Activated naive CD4-positive, alpha-beta T cell treated with anti-CD3 and anti-CD28 coated beads for 36 hours (primary cell): ENCODE results near the gene ALKBH3. TPM values are rescaled to one million over a fixed set of nuclear protein-coding genes. Genes with fewer than 3 reads are reported as not detected.

Experiments used
- CTCF ChIA-PET: fragments of 350-600 bp; sonication (Branson Sonifier 250); formaldehyde crosslinking; loops from one replicate; lab custom pipeline; 2021; ENCODE audit warnings: antibody characterized with exemption; lab: Charles Lee
- DNase-seq: peaks from one replicate; pipeline ENCODE4 v3.0.0-alpha.2; 2020
- H3K27ac Mint-ChIP-seq: one replicate; pipeline ENCODE4 v1.8.0; 2021; ENCODE audit warnings: mild to moderate bottlenecking, mixed read lengths
- H3K27me3 Mint-ChIP-seq: one replicate; pipeline ENCODE4 v1.8.0; 2021; ENCODE audit warnings: low read depth, mixed read lengths
- H3K36me3 Mint-ChIP-seq: one replicate; pipeline ENCODE4 v1.8.0; 2021; ENCODE audit warnings: low read depth, mixed read lengths
- H3K4me1 Mint-ChIP-seq: one replicate; pipeline ENCODE4 v1.8.0; 2021; ENCODE audit warnings: low read depth, mixed read lengths
- H3K4me3 Mint-ChIP-seq: one replicate; pipeline ENCODE4 v1.8.0; 2021; ENCODE audit warnings: mild to moderate bottlenecking, moderate library complexity, mixed read lengths
- H3K9me3 Mint-ChIP-seq: one replicate; pipeline ENCODE4 v1.8.0; 2021; ENCODE audit warnings: mixed read lengths
- intact Hi-C: fragments of 100-400 bp; cut with micrococcal nuclease; formaldehyde crosslinking; loops from one replicate; pipeline ENCODE4 v1.15.1; 2023
- total RNA-seq, 2 experiments: library from RNA; stranded (reverse); gene quantifications; one replicate each; pipeline ENCODE4 v1.2.3, GENCODE V29; 2021

Gene ALKBH3
- total RNA-seq, 2 experiments from 2014 or later: 33.5 to 36.6 TPM

DNA sequence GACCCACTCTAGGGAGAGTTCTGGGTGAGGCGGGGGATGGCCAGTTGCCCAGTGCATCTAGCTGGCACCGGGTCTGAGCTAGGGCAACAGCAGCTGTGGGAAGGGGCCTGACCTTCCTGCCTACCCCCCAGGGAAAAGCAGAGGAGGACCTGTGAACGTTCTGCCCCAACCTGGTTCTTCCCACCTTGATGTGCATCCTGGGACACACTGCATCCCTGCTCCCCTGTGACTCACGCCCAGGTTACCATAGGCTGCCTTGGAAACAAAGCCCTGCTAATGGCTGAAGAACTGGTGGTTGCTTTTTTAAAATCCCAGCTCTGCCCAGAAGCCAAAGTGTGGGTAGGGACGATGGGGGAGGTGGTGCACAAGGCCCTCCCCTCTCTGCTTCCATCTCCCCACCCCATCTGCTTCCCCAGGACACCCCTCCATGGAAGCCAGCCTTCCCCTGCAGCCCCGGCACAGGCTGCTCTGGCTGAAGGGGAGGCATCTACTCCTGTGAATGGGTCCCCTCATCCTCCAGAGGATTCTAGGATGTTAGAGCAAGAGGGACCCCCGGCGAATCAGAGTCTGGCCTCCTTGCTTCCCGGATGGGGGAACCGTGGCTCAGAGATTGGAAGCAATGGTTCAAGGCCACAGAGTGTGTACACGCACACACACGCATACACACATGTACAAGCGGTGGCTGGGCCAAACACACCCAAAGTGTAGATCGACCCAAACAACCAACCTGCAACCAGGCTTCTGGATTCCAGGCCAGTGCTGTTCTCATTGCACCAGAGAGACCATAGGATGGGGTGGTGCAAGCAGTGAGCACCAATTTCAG is 54.2 kb downstream of the ALKBH3 start:
- CTCF ChIA-PET: interaction anchor here (0.5 kb wide), 1 partner anchor 470 kb away, joined by 3 read pairs; no protein-coding TSS in a partner anchor
- intact Hi-C loops: no loop called here
- no peak overlapping the region for H3K27ac Mint-ChIP-seq
- no peaks in the 10 kb centered on the region for H3K36me3 Mint-ChIP-seq
- peaks cover 21% of the 10 kb centered on the region for H3K27me3 Mint-ChIP-seq
- H3K4me1 Mint-ChIP-seq: peaks cover 3% of the 10 kb centered on the region
- H3K9me3 Mint-ChIP-seq: no peaks in the 10 kb centered on the region
- DNase-seq: no peak
- H3K4me3 Mint-ChIP-seq: no peak overlapping the region

- Mint-ChIP-seq H3K9me3 (no peaks in the 10 kb centered on the region), H3K27ac (no peak overlapping the region), H3K27me3 (peaks cover 23% of the 10 kb centered on the region), H3K36me3 (no peaks in the 10 kb centered on the region), H3K4me1 (peaks cover 3% of the 10 kb centered on the region), H3K4me3 (no peak overlapping the region)
- CTCF ChIA-PET: no interaction called here
- intact Hi-C loops: no loop called here
- no peak for DNase-seq
These were observed 54.9 kb downstream of the ALKBH3 start for GRCh38 chr11:43935424-43935979.

GRCh38 chr11:43936076-43936475 is 55.4 kb downstream of the ALKBH3 start:
- no peaks in the 10 kb centered on the region for H3K36me3 Mint-ChIP-seq
- H3K4me1 Mint-ChIP-seq: peaks cover under 1% of the 10 kb centered on the region
- H3K27me3 Mint-ChIP-seq: peaks cover 29% of the 10 kb centered on the region
- no peak overlapping the region for H3K4me3 Mint-ChIP-seq
- intact Hi-C loops: no loop called here
- CTCF ChIA-PET: no interaction called here
- no peak overlapping the region for H3K27ac Mint-ChIP-seq
- DNase-seq: no peak
- H3K9me3 Mint-ChIP-seq: no peaks in the 10 kb centered on the region

DNA sequence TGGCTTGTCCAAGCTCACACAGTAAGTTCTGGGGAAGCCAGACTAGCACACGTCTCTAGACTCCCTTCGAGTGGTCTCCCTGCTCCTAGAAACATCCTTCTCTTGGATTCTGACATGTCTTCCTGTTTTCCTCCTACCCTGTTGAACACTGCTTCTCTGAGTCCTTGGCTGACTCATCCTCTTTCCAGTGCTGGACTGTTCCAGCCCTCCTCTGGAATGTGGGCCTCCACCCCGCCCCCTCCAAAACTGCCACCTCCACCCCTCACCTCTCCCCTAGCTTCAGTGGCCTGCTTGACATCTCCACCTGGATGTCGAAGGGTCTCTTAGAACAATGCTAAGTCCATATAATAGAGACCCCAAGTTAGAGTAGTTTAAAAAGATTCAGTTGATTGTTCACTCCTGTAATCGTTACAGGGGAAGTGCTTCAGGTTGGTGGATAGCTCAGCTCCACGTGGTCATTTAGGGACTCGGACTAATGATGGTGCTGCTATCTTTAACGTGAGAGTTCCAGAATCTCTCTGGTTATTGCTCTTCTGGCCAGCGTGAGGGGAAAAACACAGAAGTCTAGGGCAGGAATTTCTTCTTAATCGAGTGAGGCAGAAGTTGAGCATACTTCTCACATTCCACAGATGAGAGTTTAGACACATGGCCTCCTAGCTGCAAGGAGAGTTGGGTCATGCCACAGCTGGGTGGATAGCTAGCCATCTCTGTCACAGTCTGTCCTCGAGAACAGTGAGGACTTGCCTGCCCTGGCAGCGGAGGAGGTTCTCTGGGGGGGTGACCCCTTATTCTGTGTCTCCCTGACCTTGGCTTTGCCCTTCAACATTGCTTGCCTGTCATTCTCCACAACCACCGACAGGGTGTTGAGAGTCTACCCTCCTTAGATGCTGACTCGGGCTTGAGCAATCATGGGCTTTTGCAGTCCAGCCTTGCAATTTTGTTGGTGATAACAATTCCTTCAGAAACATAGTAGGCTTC is 57.1 kb downstream of the ALKBH3 start:
- no peak overlapping the region for H3K27ac Mint-ChIP-seq
- H3K4me3 Mint-ChIP-seq: no peak overlapping the region
- H3K9me3 Mint-ChIP-seq: no peaks in the 10 kb centered on the region
- H3K4me1 Mint-ChIP-seq: peaks cover 3% of the 10 kb centered on the region
- no peaks in the 10 kb centered on the region for H3K36me3 Mint-ChIP-seq
- CTCF ChIA-PET: no interaction called here
- no peak for DNase-seq
- intact Hi-C loops: no loop called here
- H3K27me3 Mint-ChIP-seq: peaks cover 38% of the 10 kb centered on the region

DNA sequence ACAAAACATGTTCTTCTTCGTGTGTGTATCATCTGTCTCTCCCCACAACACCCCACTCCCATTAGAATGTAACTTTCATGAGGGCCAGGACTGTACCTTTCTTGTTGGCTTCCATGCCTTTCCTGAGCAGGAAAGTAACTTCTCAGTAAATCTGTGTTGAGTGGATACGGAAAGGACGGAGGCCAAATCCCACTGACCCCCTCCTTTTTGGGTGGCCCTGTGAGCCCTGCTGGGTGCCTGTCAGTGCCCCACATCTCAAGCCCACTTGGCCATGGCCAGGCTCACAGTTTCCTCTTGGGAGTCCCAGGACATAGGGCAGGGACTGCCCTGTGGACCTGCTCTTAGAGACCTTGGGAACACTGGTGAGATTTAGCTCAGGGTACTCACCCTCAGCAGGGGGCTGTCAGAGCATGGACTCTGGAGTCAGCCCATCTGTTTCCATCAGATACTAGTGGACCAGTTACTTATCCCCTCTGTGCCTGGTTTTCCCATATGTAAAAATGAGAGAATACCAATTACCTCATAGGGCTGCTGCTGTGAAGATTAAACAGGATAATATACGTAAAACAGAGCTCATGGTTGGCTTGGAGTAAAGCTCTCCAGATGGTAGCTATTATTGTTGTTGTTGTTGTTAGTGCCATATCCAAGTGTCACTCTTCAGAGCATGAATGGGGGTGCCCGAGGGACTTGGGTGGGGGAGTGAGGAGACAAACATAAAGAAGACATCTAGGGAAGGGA is 60.8 kb downstream of the ALKBH3 start:
- Mint-ChIP-seq H3K27ac (no peak overlapping the region), H3K36me3 (no peaks in the 10 kb centered on the region), H3K4me3 (peak overlapping the region; percentile 64), H3K9me3 (no peaks in the 10 kb centered on the region), H3K27me3 (peaks cover 62% of the 10 kb centered on the region), H3K4me1 (peaks cover 15% of the 10 kb centered on the region)
- intact Hi-C loops: loop anchor here (5.0 kb wide), 1 partner anchor 374 kb away; no protein-coding TSS in a partner anchor
- no peak for DNase-seq
- CTCF ChIA-PET: interaction anchor here (0.8 to 1.9 kb wide), 3 partner anchors 48 to 60 kb away, joined by 3 to 8 read pairs (median 3); no protein-coding TSS in a partner anchor

DNA sequence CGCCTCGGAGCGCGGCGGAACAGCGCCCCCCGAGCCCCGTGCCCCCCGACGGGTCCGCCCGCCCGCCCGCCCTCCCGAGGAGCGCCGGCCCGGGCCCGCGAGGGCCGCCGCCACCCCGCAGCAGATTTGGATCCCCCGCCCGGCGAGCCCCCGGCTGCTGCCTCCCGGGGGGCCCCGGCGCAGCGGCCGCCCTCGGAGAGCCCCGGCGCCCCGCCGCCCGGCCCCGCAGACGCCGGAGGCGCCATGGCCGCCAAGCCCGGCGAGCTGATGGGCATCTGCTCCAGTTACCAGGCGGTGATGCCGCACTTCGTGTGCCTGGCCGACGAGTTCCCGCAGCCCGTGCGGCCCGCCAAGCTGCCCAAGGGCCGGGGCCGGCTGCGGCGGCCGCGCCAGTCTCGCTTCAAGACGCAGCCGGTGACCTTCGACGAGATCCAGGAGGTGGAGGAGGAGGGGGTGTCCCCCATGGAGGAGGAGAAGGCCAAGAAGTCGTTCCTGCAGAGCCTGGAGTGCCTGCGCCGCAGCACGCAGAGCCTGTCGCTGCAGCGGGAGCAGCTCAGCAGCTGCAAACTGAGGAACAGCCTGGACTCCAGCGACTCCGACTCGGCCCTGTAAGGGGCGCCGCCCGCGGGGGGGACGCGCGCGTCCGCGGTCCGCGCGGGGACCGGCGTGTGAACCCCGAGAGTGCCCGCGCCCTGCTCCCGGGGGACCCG is 62.2 kb downstream of the ALKBH3 start:
- intact Hi-C loops: loop anchor here (2.0 to 5.0 kb wide), 4 partner anchors 22 to 376 kb away; partner anchors contain the start of gene ACCS
- no peak for DNase-seq

GRCh38 chr11:43943372-43943930 is 62.8 kb downstream of the ALKBH3 start:
- Mint-ChIP-seq H3K36me3 (no peaks in the 10 kb centered on the region), H3K27me3 (peaks cover 60% of the 10 kb centered on the region), H3K4me3 (peak overlapping the region; percentile 68), H3K4me1 (peaks cover 15% of the 10 kb centered on the region), H3K9me3 (no peaks in the 10 kb centered on the region), H3K27ac (no peak overlapping the region)
- intact Hi-C loops: loop anchor here (2.0 to 5.0 kb wide), 4 partner anchors 23 to 376 kb away; partner anchors contain the start of gene ACCS
- CTCF ChIA-PET: interaction anchor here (0.7 to 2.8 kb wide), 3 partner anchors 22 to 85 kb away, joined by 3 to 24 read pairs (median 3); no protein-coding TSS in a partner anchor
- no peak for DNase-seq

More for the DNA sequence above, 62.2 kb downstream of the ALKBH3 start:
- H3K27ac Mint-ChIP-seq: no peak overlapping the region
- no peaks in the 10 kb centered on the region for H3K9me3 Mint-ChIP-seq
- no peaks in the 10 kb centered on the region for H3K36me3 Mint-ChIP-seq
- peaks cover 61% of the 10 kb centered on the region for H3K27me3 Mint-ChIP-seq
- H3K4me1 Mint-ChIP-seq: peaks cover 15% of the 10 kb centered on the region
- H3K4me3 Mint-ChIP-seq: peak overlapping the region; percentile 68
- CTCF ChIA-PET: interaction anchor here (0.6 to 2.8 kb wide), 4 partner anchors 13 to 53 kb away, joined by 3 to 24 read pairs (median 6); no protein-coding TSS in a partner anchor

GRCh38 chr11:43943931-43944751 is 63.5 kb downstream of the ALKBH3 start:
- peak overlapping the region; percentile 68 for H3K4me3 Mint-ChIP-seq
- H3K27me3 Mint-ChIP-seq: peaks cover 57% of the 10 kb centered on the region
- H3K27ac Mint-ChIP-seq: no peak overlapping the region
- DNase-seq: peak; percentile 48
- intact Hi-C loops: loop anchor here (1.0 to 5.0 kb wide), 8 partner anchors 23 to 377 kb away; partner anchors contain the start of genes ACCS and HSD17B12
- H3K36me3 Mint-ChIP-seq: no peaks in the 10 kb centered on the region
- CTCF ChIA-PET: interaction anchor here (0.7 to 2.8 kb wide), 8 partner anchors 21 to 100 kb away, joined by 3 to 24 read pairs (median 3); no protein-coding TSS in a partner anchor
- H3K9me3 Mint-ChIP-seq: no peaks in the 10 kb centered on the region
- peaks cover 15% of the 10 kb centered on the region for H3K4me1 Mint-ChIP-seq

- peak; percentile 83 for DNase-seq
- Mint-ChIP-seq H3K4me1 (peaks cover 15% of the 10 kb centered on the region), H3K36me3 (no peaks in the 10 kb centered on the region), H3K9me3 (no peaks in the 10 kb centered on the region), H3K27me3 (peaks cover 54% of the 10 kb centered on the region), H3K4me3 (peak overlapping the region; percentile 17), H3K27ac (no peak overlapping the region)
- intact Hi-C loops: loop anchor here (1.0 to 5.0 kb wide), 5 partner anchors 55 to 378 kb away; partner anchors contain the start of gene HSD17B12
- CTCF ChIA-PET: interaction anchor here (0.5 to 2.8 kb wide), 18 partner anchors 16 to 149 kb away, joined by 3 to 24 read pairs (median 3); no protein-coding TSS in a partner anchor
These were observed 64.2 kb downstream of the ALKBH3 start for GRCh38 chr11:43944761-43945311.
